Left lung (tissue), 10 donors: ENCODE measurements around the gene ZC3H12C. TPM values are rescaled to one million over a fixed set of nuclear protein-coding genes. Genes with fewer than 3 reads are reported as not detected.

Experiments used
- ATAC-seq: fragments of 200-7000 bp; cut with Tn5 transposase; one replicate; pipeline ENCODE4 v1.9.1; 2020; ENCODE audit warnings: moderate library complexity
- DNase-seq, 4 donors: peaks; one replicate each; pipeline ENCODE4 v3.0.0-alpha.2; 2013 to 2020
- H3K27ac ChIP-seq, 2 donors: fragments of 200-600 bp; sonication (generic) in 1 of 2; one replicate each; pipeline versions ENCODE4 v1.5.0 to v1.8.0; 2020 to 2021
- H3K27me3 ChIP-seq, 2 donors: fragments of 200-600 bp; sonication (generic) in 1 of 2; one replicate each; pipeline versions ENCODE4 v1.5.0 to v1.8.0; 2020 to 2021
- H3K36me3 ChIP-seq, 2 donors: fragments of 200-600 bp; sonication (generic) in 1 of 2; one replicate each; pipeline versions ENCODE4 v1.5.0 to v1.8.0; 2020 to 2021
- H3K4me1 ChIP-seq, 2 donors: fragments of 200-600 bp; one replicate each; pipeline ENCODE4 v1.8.0; 2021
- H3K4me3 ChIP-seq, 2 donors: fragments of 200-600 bp; sonication (generic) in 1 of 2; one replicate each; pipeline versions ENCODE4 v1.5.0 to v1.8.0; 2020 to 2021; ENCODE audit warnings: mild to moderate bottlenecking in 1 of 2
- H3K9me3 ChIP-seq, 2 donors: fragments of 200-600 bp; sonication (generic) in 1 of 2; one replicate each; pipeline versions ENCODE4 v1.5.0 to v1.8.0; 2020 to 2021
- CTCF ChIP-seq, 2 donors: fragments of 200-600 bp; sonication (generic) in 1 of 2; IDR thresholded peaks; one replicate each; pipeline versions ENCODE4 v1.5.0 to v1.8.0; 2021; ENCODE audit warnings: antibody characterized with exemption in 2 of 2
- intact Hi-C, 2 donors: fragments of 100-400 bp; cut with DNase I; formaldehyde crosslinking; loops; one replicate each; pipeline versions ENCODE4 v1.11.2 to v1.14.2; 2022
- polyA plus RNA-seq, 6 donors: library from polyadenylated mRNA; unstranded; fragments of 120-200 nt; gene quantifications; one replicate each; pipeline ENCODE4 v1.2.1, GENCODE V29; 2013; ENCODE audit not compliant: insufficient read length in 6 of 6
- total RNA-seq, 2 donors: library from RNA; stranded (reverse); fragmentation: NEBNext Ultra II Directional; extraction: Animal tissue kit (Norgen Biotek cat#: 25700); gene quantifications; one replicate each; pipeline ENCODE4 v1.2.1, GENCODE V29; 2021
- donor health status: DM: no; HTN: yes; CAD: no.
- donor health status: DM: no; HTN: no; CAD: no.

The ZC3H12C gene
- total and polyA plus RNA-seq, 8 donors, result 7.4 to 16.2 (median 9.2) TPM

GRCh38 chr11:110141812-110142211 is 48.6 kb downstream of the ZC3H12C start:
- intact Hi-C loops, result no loop called here
- no peak for DNase-seq
- Histone ChIP-seq H3K36me3 (peaks cover 0 to 6% of the 10 kb centered on the region in 2 donors), H3K27me3 (no peaks in the 10 kb centered on the region), H3K4me1 (no peaks in the 10 kb centered on the region), H3K4me3 (no peak overlapping the region), H3K9me3 (no peaks in the 10 kb centered on the region), H3K27ac (no peak overlapping the region)
- TF ChIP-seq CTCF (IDR thresholded peaks at IDR 0.05), result no peak
- no peak for ATAC-seq

GRCh38 chr11:110147962-110148709 is 54.9 kb downstream of the ZC3H12C start:
- no peaks in the 10 kb centered on the region for H3K9me3 ChIP-seq
- intact Hi-C loops, result no loop called here
- no peak for TF ChIP-seq CTCF (IDR thresholded peaks at IDR 0.05)
- H3K4me3 ChIP-seq, result no peak overlapping the region
- no peak for ATAC-seq
- no peaks in the 10 kb centered on the region for H3K27me3 ChIP-seq
- H3K27ac ChIP-seq, result no peak overlapping the region
- H3K4me1 ChIP-seq, result peaks cover 0 to 14% of the 10 kb centered on the region in 2 donors
- H3K36me3 ChIP-seq, result peaks cover 0 to 3% of the 10 kb centered on the region in 2 donors
- no peak for DNase-seq

DNA sequence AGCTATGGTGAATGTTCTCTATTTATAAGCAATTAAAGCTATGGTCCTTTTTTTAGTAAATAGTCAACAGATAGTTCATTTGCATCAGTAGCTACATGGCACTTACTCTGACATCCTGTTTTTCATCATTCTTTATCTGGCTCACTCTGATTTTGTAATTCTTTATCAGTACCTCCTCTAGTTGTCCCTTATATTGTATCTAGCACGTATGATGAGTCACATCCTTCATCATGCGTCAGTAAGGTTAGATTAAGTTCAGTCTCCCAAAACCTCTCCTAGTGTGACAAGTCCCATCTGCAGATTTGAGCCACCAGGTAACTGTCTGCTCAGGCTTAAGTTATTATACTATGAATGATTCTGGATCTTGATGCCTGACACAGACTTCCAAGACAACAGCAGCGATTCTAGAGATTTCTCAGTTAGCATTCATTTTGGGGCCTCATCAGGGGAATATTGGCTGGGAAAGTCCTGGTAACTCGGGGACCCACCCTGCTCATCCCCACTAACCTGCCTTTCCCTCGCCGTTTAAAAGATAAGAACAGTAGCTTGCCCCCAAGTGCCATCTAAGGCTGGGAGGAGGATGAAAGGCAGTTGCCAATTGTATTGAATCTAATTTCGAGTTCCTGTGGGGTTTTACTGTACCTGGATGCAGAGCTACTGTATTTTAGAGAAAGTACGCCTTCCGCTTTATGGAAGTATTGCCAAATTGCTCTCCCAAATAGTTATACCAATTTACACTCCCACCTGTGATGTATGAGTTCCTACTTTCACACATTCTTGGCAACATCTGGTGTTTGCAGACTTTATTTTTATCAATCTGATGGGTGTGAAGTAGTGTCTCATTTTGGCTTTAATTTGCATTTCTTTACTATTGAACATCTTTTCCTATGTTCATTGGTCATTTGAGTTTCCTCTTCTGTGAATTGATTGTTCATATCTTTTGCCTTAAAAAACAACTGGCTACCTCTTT is 55.9 kb downstream of the ZC3H12C start:
- DNase-seq (no peak), ATAC-seq (peak; percentile 40)
- Histone ChIP-seq H3K36me3 (peaks cover 0 to 13% of the 10 kb centered on the region in 2 donors), H3K9me3 (no peaks in the 10 kb centered on the region), H3K27me3 (no peaks in the 10 kb centered on the region), H3K4me1 (peaks cover 0 to 14% of the 10 kb centered on the region in 2 donors), H3K27ac (no peak overlapping the region), H3K4me3 (no peak overlapping the region)
- intact Hi-C loops, result no loop called here
- TF ChIP-seq CTCF (IDR thresholded peaks at IDR 0.05), result no peak

DNA sequence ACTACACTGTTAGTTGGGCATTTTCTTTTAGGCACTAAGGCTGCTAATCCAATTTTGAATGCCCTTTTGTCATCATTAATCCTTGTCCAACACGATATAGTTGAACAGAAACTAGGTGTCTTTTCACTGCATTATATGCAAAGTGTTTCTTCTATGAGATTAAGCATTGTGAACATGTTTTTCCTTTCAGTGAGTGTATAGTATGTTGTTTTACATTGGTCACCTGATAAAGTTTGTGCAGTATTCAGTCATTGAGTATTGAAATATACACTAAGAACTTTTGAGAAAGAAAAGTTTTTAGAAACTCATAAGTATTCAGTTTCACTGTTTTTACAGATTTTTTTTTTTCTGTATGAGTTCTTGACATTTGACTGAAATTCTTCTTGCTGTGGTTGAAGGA is 59.0 kb downstream of the ZC3H12C start:
- Histone ChIP-seq H3K36me3 (peaks cover 0 to 17% of the 10 kb centered on the region in 2 donors), H3K4me1 (peaks cover 0 to 14% of the 10 kb centered on the region in 2 donors), H3K9me3 (no peaks in the 10 kb centered on the region), H3K27me3 (no peaks in the 10 kb centered on the region), H3K27ac (no peak overlapping the region), H3K4me3 (no peak overlapping the region)
- ATAC-seq (no peak), DNase-seq (no peak)
- no peak for TF ChIP-seq CTCF (IDR thresholded peaks at IDR 0.05)
- intact Hi-C loops, result no loop called here

DNA sequence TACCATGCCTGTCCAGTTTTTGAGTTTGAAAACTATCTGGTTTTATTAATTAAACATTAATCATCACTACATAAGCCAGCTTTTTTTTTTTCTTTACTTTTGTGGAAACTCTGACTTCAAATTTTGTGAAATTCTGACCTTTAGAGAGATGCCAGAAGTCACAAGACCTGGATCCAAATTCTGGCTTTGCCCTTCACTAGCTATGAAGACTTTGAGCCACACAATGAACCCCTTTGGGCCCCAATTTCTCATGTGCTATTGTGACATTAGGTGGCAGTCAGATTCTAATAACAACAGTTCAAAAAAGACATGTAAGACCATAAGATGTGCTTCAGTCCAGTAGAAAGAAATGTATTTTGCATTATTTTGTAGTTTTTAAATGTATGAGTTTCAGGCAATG is 60.3 kb downstream of the ZC3H12C start:
- no peak for ATAC-seq
- intact Hi-C loops, result no loop called here

More for the DNA sequence above, 60.3 kb downstream of the ZC3H12C start:
- Histone ChIP-seq H3K27ac (no peak overlapping the region), H3K27me3 (no peaks in the 10 kb centered on the region), H3K9me3 (no peaks in the 10 kb centered on the region), H3K36me3 (peaks cover 0 to 17% of the 10 kb centered on the region in 2 donors), H3K4me1 (peaks cover 0 to 11% of the 10 kb centered on the region in 2 donors), H3K4me3 (no peak overlapping the region)
- TF ChIP-seq CTCF (IDR thresholded peaks at IDR 0.05), result no peak
- DNase-seq, result no peak
